NCI-H2196 (cell line): ENCODE results near the gene ARHGAP8.
A peak's percentile ranks its signal among the peaks of the same experiment; 100 is the strongest.

ENCODE experiments used
- DNase-seq: peaks from one replicate; lab custom pipeline; 2025; ENCODE audit not compliant: unreplicated experiment; lab: John Stamatoyannopoulos, UW

Gene ARHGAP8

DNA sequence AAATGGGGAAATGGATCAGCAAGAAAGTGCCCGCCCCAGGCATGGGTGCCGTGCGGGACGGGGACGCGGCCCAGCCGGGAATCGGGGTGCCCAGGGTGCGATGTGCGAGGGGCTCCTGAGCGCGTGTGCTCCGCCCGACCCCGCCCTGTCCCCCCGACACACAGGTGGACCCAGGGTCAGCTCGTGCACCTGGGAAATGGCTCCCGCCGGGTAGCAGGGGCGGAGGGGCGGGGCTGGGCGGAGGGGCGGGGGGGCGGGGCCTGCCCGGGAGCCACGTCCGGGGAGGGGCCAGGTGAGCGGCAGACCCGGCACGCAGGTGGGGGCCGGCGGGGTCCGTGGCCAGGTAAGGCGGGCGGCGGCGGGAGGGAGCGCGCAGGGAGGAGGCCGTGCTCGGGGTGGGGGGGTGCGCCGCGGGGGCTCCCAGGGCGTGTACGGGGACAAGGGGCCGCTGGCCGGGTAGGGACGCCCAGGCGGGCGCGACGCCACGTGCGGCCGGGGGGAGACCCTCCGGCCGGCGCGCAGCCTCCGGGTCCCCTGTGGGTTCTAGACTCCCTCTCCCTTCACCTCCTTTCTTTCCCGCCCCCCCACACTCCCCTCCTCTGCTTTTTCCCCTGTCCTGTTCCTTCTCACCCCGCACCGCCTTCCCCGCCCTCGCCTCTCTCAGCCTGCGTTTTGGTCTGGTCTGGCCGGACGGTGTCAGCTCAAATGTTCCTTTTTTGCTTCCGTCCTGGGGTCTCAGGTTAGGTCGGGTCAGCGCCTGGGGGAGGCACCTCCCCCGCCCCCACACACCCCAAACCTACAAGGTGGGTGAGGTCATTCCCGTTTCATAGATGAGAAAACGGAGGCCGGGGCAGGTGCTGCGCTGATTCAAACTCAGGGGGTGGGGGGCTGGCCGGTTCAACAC, at the start of gene ARHGAP8:
ARHGAP8 (plus strand) TSS at position 291 of the 904 bp plus-strand sequence. CDS start 33,953 bp downstream, outside the sequence.
- DNase-seq: peak; percentile 52

DNA sequence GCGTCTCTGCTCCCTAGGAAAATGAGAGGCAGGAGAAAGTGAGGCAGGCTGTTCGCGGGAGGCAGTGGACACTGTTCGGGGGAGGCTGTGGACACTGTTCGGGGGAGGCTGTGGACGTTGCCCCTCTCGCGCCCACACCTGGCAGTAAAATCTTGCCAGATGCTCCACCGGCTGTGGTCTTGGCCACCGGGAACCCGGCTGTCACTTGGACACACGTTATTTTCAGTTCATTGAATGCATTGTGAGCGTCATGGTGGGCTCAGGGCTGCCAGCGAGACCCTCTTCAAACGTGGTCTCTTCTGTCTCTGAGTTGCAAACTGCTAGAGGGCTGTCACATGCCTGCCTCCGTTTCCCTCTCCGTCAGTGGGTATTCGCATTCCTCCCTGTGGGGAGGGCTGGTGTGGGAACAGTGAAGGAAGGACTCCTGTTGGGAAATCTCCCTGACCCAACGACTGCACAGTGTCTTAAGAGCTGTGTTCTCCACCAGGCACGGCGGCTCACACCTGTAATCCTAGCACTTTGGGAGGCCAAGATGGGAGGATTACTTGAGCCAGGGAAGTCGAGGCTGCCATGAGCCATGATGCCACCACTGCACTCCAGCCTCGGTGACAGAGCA, 49.0 kb upstream of the ARHGAP8 start:
- no peak for DNase-seq

DNA sequence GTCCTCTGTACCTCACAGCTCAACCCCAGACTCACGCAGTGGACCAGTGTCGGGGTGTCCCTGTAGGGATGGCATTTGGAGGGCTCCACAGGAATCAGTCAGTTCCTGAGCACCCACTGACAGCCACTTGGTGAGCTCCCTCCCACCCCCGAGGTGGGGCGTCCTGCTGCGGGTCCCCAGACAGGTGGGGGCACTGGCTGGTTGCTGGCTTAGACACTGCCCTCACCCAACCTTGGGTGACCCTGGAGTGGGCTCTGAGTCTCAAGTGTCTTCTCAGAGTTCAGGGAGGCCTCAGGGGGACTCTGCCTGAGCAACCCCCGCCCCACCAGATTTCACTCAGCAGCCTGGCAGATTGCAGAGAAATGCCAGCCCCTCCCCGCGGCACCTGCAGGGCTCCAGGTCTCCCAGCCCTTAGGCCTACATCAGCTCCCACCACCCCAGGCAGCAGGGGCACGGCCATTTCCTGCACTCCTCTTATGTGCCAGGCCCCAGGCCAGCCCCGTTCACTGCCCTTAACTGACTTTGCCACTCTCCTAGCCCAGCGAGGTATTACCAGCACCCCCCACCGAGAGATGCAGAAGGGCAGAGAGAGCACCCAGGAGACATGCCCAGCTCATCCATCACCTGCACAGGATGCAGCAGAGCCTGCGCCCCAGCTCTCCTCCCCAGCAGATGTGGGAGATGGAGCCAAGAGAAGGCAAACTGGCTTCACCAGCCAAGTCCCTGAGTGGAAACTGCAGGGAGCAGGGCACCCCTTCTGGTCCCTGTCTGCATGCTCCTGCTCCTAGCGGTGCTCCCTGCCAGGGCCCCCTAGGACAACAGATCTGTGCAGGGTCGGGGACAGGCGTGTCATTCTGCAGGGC, 48.0 kb upstream of the ARHGAP8 start:
- no peak for DNase-seq

DNA sequence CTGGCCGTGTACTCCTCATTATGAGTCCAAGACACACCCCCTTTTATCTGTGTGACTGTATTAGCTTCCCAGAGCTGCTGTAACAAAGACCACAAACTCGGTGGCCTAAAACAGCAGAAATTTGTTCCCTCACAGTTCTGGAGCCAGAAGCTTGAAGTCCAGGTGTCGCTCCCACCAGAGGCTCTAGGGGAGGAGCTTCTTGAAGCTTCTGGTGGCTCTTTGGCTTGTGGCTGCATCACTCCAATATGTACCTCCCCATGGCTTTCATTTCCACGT, 47.4 kb upstream of the ARHGAP8 start:
- no peak for DNase-seq

DNA sequence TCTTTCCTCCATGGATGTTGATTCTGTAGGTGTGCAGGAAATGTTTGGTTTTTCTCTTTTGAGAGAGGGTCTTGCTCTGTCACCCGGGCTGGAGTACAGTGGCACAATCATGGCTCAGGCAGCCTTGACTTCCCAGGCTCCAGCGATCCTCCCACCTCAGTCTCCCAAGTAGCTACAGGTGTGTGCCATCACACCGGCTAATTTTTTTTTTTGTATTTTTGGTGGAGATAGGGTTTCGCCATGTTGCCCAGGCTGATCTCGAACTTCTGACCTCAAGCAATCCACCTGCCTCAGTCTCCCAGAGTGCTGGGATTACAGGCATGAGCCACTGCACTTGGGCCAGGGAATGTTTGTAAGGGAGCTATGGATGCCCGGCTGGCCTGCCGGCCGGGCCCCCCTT, 45.9 kb upstream of the ARHGAP8 start:
- DNase-seq: no peak

DNA sequence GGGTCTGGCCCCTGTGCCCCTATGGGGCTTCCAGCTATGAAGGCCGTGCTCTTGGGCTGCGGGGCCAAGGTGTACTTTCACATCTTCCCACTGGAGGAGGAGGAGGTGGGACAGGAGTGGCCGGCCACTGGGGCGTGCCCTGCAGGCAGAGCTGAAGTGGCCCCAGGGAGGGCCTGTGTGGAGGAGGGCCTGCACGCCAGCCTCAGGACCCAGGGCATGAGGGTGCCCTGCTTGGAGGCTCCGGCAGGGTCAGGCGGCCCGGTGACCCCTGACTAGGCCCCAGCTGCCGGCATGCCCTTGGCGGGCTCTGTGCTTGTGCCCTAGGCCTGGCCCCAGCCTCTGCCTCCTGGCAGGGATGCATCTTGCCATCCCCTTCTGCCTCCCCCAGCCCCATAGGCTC, 45.2 kb upstream of the ARHGAP8 start:
- no peak for DNase-seq

DNA sequence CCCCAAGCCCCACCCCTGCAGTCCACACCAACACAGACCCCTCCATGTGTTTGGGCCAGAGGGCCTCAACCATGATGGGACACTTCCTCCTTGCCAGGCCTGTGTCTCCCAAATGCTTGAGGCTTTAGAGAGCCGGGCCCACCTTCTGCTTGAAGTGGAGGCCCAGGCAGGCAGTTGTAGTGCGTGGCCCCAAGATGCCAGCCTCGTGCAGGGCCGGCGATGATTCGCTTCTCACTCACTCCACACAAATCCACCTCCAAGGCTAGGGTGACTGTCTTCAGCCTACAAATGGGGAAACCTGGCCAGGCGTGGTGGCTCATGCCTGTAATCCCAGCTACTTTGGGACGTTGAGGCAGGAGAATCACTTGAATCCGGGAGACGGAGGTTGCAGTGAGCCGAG, 44.6 kb upstream of the ARHGAP8 start:
- no peak for DNase-seq

DNA sequence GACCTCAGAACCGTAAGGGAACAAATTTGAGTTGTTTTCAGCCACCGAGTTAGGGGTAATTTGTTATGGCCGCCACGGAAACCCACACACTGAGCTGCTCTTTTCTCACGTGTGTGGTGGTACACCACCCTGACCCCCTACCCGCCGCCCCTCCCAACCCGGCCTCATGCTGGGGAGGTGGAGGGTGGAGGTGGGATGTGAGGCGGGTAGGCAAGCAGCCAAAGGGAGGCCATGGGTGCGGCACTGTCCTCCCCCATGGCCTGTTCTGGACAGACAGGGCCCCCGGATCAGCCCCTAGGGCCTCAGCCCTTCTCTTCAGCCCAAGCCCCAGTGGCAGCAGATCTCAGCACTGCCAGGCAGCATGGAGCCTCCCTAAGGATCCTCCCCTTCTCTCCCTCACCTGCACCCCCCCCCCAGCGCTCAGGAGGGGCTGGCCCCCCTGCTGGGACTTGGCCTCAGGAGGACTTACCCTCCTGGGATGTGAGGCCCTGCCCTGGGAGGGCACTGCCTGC, 42.4 kb upstream of the ARHGAP8 start:
- DNase-seq: no peak

DNA sequence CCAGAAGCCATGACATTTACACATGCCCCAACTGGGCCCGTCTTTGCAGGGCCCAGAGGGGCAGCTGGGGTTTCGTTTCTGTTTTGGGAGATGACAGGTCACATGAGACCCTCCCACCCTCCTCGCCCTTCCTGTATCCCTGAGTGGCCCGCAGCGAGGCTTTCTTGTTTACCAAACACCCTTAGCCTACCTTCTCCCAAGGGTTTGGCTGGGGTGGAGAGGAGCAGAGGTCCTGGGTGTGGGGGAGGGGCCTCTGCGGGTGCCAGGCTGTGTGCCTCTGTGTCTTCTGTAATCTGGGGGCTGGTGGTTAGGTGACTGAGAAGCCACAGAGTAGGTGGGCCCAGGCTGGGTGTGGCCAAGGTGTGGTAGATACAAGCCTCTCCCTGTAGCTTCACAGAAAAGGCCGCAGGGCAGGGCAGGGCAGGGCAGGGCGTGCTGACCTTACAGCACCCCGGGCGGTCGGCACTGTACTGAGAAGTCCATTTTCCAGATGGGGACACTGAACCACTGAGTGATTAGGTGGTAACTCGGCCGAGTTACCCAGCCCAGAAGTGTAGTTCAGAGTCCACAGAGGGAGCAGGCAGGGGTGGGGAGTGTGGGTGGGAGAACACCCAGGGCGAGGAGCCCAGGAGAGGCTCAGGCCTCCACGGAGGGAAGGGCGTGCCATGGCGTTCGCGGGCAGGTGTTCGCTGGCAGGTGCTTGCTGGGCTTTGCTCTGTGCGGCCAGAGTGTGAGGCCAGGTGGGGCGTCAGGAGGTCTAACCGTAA, 41.7 kb upstream of the ARHGAP8 start:
- DNase-seq: peak; percentile 61

DNA sequence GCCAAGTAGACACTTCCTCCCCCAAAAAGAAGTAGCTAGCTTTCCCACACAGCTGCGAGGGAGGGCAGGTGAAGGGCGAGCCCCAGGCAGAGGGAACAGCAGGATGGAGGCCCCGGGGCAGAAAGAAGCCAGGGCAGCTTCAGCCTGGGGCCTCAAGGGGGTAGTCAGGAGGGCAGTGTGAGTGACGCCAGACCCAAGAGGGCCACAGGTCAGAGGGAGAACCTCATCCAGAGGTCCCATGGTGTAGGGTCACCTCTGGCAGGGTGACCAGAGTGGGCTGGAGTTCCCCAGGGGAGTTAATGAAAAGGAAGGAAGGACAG, 41.2 kb upstream of the ARHGAP8 start:
- DNase-seq: no peak

DNA sequence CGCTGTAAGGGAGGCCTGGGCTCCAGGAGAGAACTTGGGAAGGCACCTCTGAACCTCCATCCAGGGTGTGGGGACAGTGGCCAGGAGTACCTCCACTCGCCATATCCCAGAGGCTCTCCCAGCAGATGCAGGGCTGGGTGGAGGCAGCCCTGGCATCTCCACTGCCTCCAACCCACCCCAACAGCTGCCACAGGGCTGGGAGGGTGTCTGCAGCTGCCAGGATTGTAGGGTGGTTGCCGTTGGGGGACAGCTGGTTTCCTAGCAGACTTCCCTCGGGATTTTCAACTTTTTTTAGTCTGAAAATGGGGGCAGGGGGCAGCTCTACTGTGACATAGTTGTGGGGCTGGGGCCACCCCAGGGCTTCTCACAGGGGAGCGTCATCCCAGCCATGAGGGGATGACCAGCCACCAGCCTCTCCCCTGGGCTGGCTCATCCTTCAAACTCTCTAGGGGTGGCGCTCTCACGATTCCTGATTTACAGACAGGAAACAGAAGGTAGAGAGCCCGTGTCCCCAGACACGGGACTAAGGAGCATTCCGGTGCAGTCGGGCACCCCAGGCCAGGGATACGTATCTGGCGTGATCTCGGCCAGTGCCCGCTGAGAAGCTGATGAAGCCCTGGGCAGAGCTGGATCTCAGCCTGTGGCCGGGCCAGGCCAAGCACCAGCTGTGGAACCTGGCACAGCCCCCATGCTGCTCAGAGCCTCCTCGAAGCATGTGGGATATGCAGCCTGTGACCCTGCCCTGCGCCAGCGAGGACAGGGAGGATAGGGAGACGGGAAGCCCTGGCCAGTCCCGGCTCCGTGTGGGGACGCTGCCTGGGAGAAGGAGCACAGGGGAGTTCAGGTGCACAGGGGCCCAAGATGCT, 40.5 kb upstream of the ARHGAP8 start:
- no peak for DNase-seq

DNA sequence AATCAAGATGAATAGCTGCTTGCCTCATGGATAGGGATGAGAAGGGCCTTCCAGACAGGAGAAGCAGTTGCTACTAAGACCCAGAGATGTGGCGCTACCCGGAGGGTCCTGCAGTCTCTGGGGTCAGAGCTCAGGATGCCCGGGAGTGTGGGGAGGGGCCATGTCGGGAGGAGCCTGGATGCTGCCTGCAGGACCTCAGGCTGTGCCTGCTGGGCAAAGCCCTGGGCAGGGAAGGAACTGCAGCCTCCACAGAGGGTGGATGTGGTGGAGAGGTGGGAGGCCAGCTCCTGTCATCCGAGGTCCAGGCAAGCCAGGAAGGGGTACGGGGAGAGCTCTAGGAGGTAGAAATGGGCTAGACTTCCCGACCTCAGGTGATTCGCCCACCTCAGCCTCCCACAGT, 39.4 kb upstream of the ARHGAP8 start:
- DNase-seq: no peak

DNA sequence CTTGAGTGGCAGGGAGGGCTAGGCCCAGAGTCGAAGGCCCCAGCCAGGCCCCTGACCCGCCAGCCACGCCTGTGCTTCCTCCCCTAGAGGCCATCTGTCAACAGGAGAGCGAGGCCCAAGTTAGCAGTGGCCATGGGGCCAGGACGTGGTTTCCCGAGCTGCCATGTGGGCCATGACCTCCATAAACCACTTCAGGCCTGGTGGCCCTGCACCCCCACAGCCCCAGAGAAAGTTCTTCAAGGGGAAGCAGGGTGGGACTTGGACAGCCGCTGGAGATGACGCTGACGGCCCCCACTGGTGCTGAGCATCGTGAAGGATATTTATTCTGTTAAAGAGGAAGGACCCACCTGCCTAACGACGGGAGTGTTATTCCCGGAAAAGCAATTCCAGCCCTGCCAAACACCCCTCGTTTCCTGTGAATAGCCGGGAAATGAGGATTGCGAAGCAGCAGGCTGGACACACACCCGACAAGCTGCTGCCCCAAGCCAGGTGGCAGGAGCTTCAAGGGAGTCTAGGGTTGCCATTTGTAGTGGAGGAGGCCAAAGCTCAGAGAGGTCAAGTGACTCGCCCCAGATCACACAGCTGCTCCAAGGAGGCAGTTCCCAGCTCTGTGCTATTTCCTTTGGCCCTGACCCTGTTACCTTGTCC, 37.5 kb upstream of the ARHGAP8 start:
- DNase-seq: no peak

DNA sequence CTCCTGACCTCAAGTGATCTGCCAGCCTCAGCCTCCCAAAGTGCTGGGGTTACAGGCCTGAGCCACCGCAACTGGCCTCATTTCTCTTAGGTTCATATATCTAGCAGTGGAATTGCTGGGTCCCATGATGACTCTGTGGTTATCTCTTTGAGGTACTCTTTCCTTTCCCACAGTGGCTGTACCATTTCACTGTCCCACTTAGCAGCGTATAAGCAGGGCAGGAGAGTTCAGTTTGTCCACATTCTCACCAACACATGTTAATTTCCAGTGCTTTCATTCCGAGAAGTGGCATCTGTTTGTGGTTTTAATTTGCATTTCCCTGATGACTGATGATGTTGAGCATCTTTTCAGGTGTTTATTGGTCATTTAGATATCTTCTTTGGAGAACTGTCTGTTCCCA, 34.0 kb upstream of the ARHGAP8 start:
- no peak for DNase-seq

DNA sequence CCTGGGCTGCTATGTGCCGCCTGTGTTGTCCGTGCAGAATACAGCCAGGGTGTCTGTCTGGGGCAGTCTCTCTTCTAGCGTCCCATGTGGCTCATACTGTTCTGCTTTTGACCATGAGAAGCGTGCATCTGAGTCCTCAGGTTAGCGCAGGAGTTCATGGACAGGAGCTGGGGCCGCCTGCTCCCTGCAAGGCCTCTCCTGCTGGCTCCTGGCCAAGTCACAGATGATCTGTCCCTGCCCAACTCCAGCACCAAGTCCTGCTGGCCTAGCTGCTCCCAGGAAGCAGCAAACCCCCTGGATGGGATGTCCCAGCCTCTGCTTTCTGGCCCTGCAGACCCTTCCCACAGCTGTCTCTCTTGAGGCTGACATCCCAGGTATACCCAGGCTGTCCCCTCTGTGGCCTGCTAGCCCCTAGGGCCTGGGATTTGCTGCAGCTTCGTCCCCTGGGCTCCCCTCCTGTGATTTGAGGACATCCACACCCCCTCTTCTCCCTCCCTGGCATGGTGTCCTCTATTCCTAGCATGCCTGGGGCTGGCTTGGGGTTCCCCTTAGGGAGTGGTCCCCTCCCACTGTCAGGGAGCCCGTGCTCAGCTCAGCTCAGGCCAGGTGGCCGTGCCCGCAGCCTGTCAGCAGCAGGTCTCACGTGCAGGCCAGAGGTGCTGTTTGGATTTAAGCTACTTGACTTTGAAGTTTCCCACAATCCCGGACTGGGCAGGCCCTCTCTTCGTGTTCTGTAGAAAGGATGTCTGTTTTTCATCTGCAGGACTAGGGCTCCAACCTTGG, 32.6 kb upstream of the ARHGAP8 start:
- DNase-seq: peak; percentile 6

DNA sequence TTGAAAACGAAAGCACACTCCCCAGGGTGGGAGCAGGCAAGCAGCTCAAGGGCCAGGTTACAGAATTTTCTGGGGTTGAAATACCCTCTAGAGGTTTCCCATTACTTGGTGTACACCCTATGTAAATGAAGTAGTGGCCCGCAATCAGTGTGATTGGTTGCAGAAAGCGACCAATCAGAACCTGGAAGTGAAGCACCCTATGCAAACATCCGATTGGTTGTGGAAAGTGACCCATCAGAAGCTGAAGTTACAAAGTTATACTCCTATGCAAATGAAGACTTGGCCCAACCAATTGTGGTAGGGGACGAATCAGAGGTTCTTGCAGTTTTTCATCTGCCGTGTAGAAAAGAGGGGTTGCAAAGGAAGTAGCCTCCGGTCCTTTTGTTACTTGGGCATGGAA, 31.2 kb upstream of the ARHGAP8 start:
- DNase-seq: no peak

DNA sequence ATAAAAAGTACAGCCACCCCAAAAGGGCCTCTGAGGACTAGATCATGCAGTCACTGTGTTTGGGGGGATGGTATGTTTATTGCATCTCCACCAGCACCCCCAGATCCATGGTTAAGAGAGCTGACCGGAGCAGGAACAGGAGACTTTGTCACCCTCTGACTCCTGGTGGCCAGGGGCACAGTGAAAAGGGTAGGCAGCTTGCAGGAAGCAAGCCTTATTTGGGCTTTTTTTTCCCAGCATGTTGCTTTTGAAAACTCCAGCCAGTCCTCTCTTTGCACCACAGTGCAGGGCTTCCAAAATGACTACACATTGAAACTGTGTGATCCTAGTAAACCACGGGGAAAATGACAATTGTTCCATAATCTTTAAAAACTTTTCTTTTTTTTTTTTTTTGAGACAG, 29.8 kb upstream of the ARHGAP8 start:
- no peak for DNase-seq

DNA sequence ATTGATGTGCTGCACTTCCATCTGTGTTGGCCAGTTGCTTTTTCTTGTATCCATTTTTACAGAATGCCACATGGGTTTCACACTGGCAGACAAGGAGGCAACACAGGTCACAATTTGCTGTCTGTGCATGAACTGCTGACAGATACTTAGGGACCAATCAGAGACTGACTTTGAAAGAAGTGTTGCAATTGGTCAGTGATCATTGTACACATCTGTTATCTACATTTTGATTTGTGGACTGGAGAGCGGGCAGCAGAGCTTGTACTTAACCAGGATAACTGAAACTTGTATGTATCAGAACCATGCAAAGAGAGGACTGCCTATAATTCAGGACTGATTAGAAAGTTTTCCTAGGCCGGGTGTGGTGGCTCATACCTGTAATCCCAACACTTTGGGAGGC, 28.6 kb upstream of the ARHGAP8 start:
- DNase-seq: peak; percentile 21

DNA sequence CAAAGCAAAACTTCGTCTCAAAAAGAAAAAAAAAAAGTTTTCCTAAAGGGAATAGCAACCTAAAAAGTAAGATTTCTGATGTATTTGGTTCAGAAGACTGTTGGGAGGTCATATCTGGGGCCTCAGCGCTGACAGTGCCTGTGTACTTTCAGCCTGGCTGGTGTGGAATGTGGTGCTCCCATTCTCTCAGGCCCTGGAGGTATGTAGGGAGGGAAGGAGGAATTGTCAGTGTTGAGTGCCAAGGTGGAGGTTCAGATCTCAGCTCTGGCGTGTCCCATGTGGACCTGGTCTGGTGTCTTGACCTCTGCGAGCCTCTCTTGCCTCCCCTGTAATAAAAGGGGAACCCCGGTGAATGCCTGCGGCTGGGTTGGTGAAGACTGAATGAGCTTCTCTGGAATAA, 28.0 kb upstream of the ARHGAP8 start:
- DNase-seq: no peak
